Measurements from ENCODE around the gene ZNF280C.

DNA sequence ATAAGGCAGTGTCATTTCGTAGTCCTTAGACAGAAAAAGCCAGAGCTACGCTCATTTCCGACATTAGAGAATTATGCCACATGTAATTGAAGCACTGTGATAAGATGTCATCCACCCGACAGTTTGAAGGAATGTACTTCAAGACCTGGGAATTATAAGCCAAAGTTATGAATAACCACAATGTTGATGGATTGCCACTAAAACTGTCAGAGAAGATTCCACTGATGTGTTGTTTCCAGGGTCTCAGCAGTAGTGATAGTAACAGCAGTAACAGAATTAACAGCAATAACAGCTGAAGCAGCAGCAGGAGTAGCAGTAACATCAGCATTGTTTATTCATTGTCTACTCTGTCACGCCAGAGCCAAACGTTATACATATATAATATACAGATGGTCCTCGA, 72.2 kb downstream of the ZNF280C start:
- TF ChIP-seq, protein P1, sequence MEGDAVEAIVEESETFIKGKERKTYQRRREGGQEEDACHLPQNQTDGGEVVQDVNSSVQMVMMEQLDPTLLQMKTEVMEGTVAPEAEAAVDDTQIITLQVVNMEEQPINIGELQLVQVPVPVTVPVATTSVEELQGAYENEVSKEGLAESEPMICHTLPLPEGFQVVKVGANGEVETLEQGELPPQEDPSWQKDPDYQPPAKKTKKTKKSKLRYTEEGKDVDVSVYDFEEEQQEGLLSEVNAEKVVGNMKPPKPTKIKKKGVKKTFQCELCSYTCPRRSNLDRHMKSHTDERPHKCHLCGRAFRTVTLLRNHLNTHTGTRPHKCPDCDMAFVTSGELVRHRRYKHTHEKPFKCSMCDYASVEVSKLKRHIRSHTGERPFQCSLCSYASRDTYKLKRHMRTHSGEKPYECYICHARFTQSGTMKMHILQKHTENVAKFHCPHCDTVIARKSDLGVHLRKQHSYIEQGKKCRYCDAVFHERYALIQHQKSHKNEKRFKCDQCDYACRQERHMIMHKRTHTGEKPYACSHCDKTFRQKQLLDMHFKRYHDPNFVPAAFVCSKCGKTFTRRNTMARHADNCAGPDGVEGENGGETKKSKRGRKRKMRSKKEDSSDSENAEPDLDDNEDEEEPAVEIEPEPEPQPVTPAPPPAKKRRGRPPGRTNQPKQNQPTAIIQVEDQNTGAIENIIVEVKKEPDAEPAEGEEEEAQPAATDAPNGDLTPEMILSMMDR (IDR thresholded peaks at IDR 0.05): no peak
- TF ChIP-seq POLR2A (IDR thresholded peaks at IDR 0.05): no peak

Measured in heart left ventricle (tissue), 13 donors.